ENCODE data around the gene ROR1. TPM values are rescaled to one million over a fixed set of nuclear protein-coding genes. Genes with fewer than 3 reads are reported as not detected.

The ROR1 gene
- total and polyA plus RNA-seq, 2 of the 4 experiments (the other 2 are of a cell fraction): 4.4 to 10.0 TPM

GRCh38 chr1:64131155-64131554 is 357.3 kb downstream of the ROR1 start:
- Histone ChIP-seq H3K36me3 (ENCODE audit: control insufficient read depth, insufficient read depth, low read length) (no peaks in the 10 kb centered on the region), H2AFZ (replicated peaks; ENCODE audit: low read length, poor library complexity) (no peak overlapping the region), H2BK5ac (ENCODE audit: low read depth, low read length, poor library complexity, severe bottlenecking) (no peak overlapping the region), H3K79me1 (ENCODE audit: low read depth in 1 of 2, low read length in 2 of 2) (no peaks in the 10 kb centered on the region), H3K56ac (ENCODE audit: extremely low read depth, insufficient read depth, low read length) (no peak overlapping the region), H2AK9ac (replicated peaks; ENCODE audit: low read depth, low read length, poor library complexity) (no peak overlapping the region), H3K4me2 (ENCODE audit: low read depth, low read length) (no peak overlapping the region), H2BK15ac (ENCODE audit: low read depth, low read length) (no peak overlapping the region), H3K9ac (ENCODE audit: low read depth, low read length) (no peak overlapping the region), H3K18ac (ENCODE audit: low read depth, low read length) (no peak overlapping the region), H3K14ac (replicated peaks; ENCODE audit: low read depth, low read length) (no peak overlapping the region), H3K4ac (ENCODE audit: low read depth, low read length) (no peak overlapping the region), H3K9me3 (ENCODE audit: control insufficient read depth, insufficient read depth, low read length) (no peaks in the 10 kb centered on the region), H2BK120ac (ENCODE audit: low read depth, low read length) (no peak overlapping the region), H4K20me1 (ENCODE audit: insufficient read depth, low read length) (no peaks in the 10 kb centered on the region; the same call in 1 of the 2 replicates), H3K4me3 (ENCODE audit: insufficient read depth, low read depth, low read length) (no peak overlapping the region), H4K5ac (ENCODE audit: low read depth, low read length) (no peak overlapping the region), H2AK5ac (ENCODE audit: low read depth, low read length) (no peak overlapping the region), H3K23ac (ENCODE audit: low read depth, low read length) (no peak overlapping the region), H4K8ac (ENCODE audit: low read depth in 2 of 2, low read length in 2 of 2) (no peak overlapping the region), H3K27me3 (ENCODE audit: control insufficient read depth, insufficient read depth, low read length) (0 out of 2 replicates have a peak, but pooled peaks cover 2% of the 10 kb centered on the region), H3K4me1 (ENCODE audit: control insufficient read depth, insufficient read depth, low read length) (peaks cover 9% of the 10 kb centered on the region; the same call in 1 of the 2 replicates), H3K9me1 (ENCODE audit: insufficient read depth, low read length) (peaks cover 8% of the 10 kb centered on the region; the same call in 1 of the 2 replicates), H2BK20ac (ENCODE audit: low read depth, low read length) (no peak overlapping the region), H3K27ac (ENCODE audit: insufficient read depth, low read length) (no peak overlapping the region), H4K91ac (ENCODE audit: insufficient read depth, low read depth, low read length) (no peak overlapping the region)
- WGBS, 2 experiments (ENCODE audit: extremely low coverage in 2 of 2, insufficient read length in 1 of 2): 100% methylated on average over 1 of the region's 2 CpGs; no CpG with 5 or more reads in 1 of the 2 experiments
- POLR2A ChIA-PET (ENCODE audit: unreplicated experiment): no interaction called here
- no peak for DNase-seq
- in situ Hi-C loops (cut with MboI; ENCODE audit: low sequenced_read_pairs): loop anchor here (10.0 kb wide), 1 partner anchor 516 kb away; no protein-coding TSS in a partner anchor
- dilution Hi-C loops (cut with HindIII; ENCODE audit: low sequenced_read_pairs, unreplicated experiment): no loop called here
- no peak for TF ChIP-seq ELK1 (IDR thresholded peaks at IDR 0.05; ENCODE audit: borderline replicate concordance, low read depth, low read length)
- no peak for TF ChIP-seq CEBPB (IDR thresholded peaks at IDR 0.05; ENCODE audit: low read depth, low read length)
- no peak for TF ChIP-seq MAFK (IDR thresholded peaks at IDR 0.05; ENCODE audit: low read depth, low read length)
- TF ChIP-seq RAD21 (IDR thresholded peaks at IDR 0.05; ENCODE audit: low read length): no peak
- no peak for TF ChIP-seq USF2 (IDR thresholded peaks at IDR 0.05; ENCODE audit: low read depth, low read length)
- TF ChIP-seq CHD1 (IDR thresholded peaks at IDR 0.05; ENCODE audit: low read depth, low read length): no peak
- no peak for TF ChIP-seq CTCF (conservative IDR thresholded peaks at IDR 0.05; ENCODE audit: low read depth, low read length)
- no peak for TF ChIP-seq FOS (IDR thresholded peaks at IDR 0.05; ENCODE audit: low read depth, low read length)
- TF ChIP-seq RFX5 (IDR thresholded peaks at IDR 0.05; ENCODE audit: low read depth, low read length): no peak
- no peak for TF ChIP-seq NFE2L2 (IDR thresholded peaks at IDR 0.05; ENCODE audit: low read depth, low read length)
- TF ChIP-seq MXI1 (IDR thresholded peaks at IDR 0.05; ENCODE audit: borderline replicate concordance, low read depth, low read length): no peak
- TF ChIP-seq BHLHE40 (IDR thresholded peaks at IDR 0.05; ENCODE audit: low read depth, low read length): no peak
- no peak for TF ChIP-seq SMC3 (IDR thresholded peaks at IDR 0.05; ENCODE audit: low read depth, low read length)
- TF ChIP-seq MAZ (IDR thresholded peaks at IDR 0.05; ENCODE audit: borderline replicate concordance, low read depth, low read length): no peak
- CTCF ChIA-PET: no interaction called here
- no TSS peak for BruUV-seq (replicated peaks)
- ATAC-seq (ENCODE audit: low read depth): no peak
- intact Hi-C loops (cut with micrococcal nuclease): no loop called here
